ENCODE data around the gene DNAH11.
"Not testable (repeated sequence)": the region's sequence is repeated elsewhere in the genome, so short reads cannot be mapped to it uniquely, and the experiment has no call there.

The DNAH11 gene

GRCh38 chr7:21542891-21543527, at the start of gene DNAH11:
TSS of gene DNAH11 (plus strand) at chr7:21543039. CDS start at chr7:21543246, 207 bp downstream.
- no peak for DNase-seq (ENCODE audit: low read depth in 2 of 2)

- no peak for DNase-seq (ENCODE audit: low read depth in 2 of 2)
Measured at GRCh38 chr7:21495731-21496130, 47.1 kb upstream of the DNAH11 start.

- no peak for DNase-seq (ENCODE audit: low read depth in 2 of 2)
Measured at GRCh38 chr7:21497072-21497471, 45.8 kb upstream of the DNAH11 start.

- DNase-seq (ENCODE audit: low read depth in 2 of 2): no peak
Measured at GRCh38 chr7:21500117-21500832, 42.6 kb upstream of the DNAH11 start.

- DNase-seq (ENCODE audit: low read depth in 2 of 2): no peak
Measured at GRCh38 chr7:21504021-21504420, 38.8 kb upstream of the DNAH11 start.

GRCh38 chr7:21507627-21508343, 35.1 kb upstream of the DNAH11 start:
- no peak for DNase-seq (ENCODE audit: low read depth in 2 of 2)

GRCh38 chr7:21508538-21508937, 34.3 kb upstream of the DNAH11 start:
- no peak for DNase-seq (ENCODE audit: low read depth in 2 of 2)

GRCh38 chr7:21514062-21514461, 28.8 kb upstream of the DNAH11 start:
- DNase-seq (ENCODE audit: low read depth in 2 of 2): no peak

GRCh38 chr7:21524680-21525079, 18.2 kb upstream of the DNAH11 start:
- no peak for DNase-seq (ENCODE audit: low read depth in 2 of 2)

- no peak for DNase-seq (ENCODE audit: low read depth in 2 of 2)
Measured at GRCh38 chr7:21526007-21526406, 16.8 kb upstream of the DNAH11 start.

GRCh38 chr7:21526448-21526847, 16.4 kb upstream of the DNAH11 start:
- no peak for DNase-seq (ENCODE audit: low read depth in 2 of 2)

- not testable (repeated sequence) for DNase-seq (ENCODE audit: low read depth in 2 of 2)
Measured at GRCh38 chr7:21532485-21532884, 10.4 kb upstream of the DNAH11 start.

GRCh38 chr7:21533646-21534045, 9.2 kb upstream of the DNAH11 start:
- not testable (repeated sequence) for DNase-seq (ENCODE audit: low read depth in 2 of 2)

- not testable (repeated sequence) for DNase-seq (ENCODE audit: low read depth in 2 of 2)
Measured at GRCh38 chr7:21536445-21537118, 6.3 kb upstream of the DNAH11 start.

GRCh38 chr7:21538936-21539495, 3.8 kb upstream of the DNAH11 start:
- DNase-seq (ENCODE audit: low read depth in 2 of 2): no peak

- no peak for DNase-seq (ENCODE audit: low read depth in 2 of 2)
Measured at GRCh38 chr7:21543528-21544302, 876 bp downstream of the DNAH11 start.

GRCh38 chr7:21544303-21544656, 1.4 kb downstream of the DNAH11 start:
- no peak for DNase-seq (ENCODE audit: low read depth in 2 of 2)

GRCh38 chr7:21544715-21545114, 1.9 kb downstream of the DNAH11 start:
- no peak for DNase-seq (ENCODE audit: low read depth in 2 of 2)

GRCh38 chr7:21547501-21547900, 4.7 kb downstream of the DNAH11 start:
- DNase-seq (ENCODE audit: low read depth in 2 of 2): no peak

- no peak for DNase-seq (ENCODE audit: low read depth in 2 of 2)
Measured at GRCh38 chr7:21548491-21548890, 5.7 kb downstream of the DNAH11 start.

- DNase-seq (ENCODE audit: low read depth in 2 of 2): no peak
Measured at GRCh38 chr7:21550076-21550475, 7.2 kb downstream of the DNAH11 start.
